ENCODE data around the gene CRYGN.

CRYGN gene

DNA sequence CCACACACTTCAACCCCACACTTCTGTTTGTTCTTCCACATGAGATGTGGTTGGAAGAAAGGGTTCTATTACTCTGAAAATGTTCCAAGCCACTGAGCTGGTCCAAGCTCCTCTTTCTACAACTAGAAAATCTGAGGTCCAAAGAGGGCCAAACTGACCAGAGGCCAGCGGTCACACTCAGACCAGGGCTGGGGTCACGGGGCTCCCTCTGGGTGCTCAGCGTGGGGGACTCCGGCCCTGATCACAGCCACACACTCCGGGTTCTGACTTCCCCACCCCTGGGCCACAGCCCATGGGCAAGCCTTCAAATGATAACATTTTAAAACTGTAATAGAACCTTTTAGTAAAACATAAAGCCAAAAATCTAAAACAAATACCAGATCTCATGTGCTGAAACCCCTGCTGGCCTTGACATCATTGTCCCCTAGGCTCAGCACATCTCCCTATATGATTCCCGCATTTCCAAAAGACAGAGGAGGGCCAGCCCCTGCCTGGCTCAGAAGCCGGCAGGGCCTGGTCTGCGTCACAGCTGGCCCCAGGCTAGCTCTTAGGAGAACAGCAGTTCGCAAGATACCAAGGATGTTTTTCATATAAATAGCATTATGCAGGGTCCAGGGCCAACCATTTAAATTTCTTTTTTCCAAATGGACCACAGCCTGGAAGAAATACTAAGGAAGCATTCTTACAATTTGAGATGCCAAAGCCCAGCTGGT is 3.3 kb downstream of the CRYGN start:
- Histone ChIP-seq H4K8ac (ENCODE audit: low read depth, low read length) (no peak overlapping the region), H3K4ac (ENCODE audit: low read depth, low read length) (no peak overlapping the region), H3K23ac (ENCODE audit: low read length) (no peak overlapping the region), H3K4me2 (ENCODE audit: low read length) (no peak overlapping the region), H3K36me3 (ENCODE audit: control insufficient read depth, insufficient read depth, low read length) (no peaks in the 10 kb centered on the region), H3K4me1 (ENCODE audit: control insufficient read depth, low read depth, low read length) (peaks cover 2% of the 10 kb centered on the region), H2AK5ac (ENCODE audit: low read length) (no peak overlapping the region), H2BK15ac (replicated peaks; ENCODE audit: low read depth) (no peak overlapping the region), H3K79me1 (ENCODE audit: low read length) (no peaks in the 10 kb centered on the region), H2BK5ac (ENCODE audit: low read length) (no peak overlapping the region), H3K18ac (ENCODE audit: low read length) (no peak overlapping the region), H4K5ac (ENCODE audit: low read length) (no peak overlapping the region), H3K4me3 (ENCODE audit: low read length) (no peak overlapping the region), H3K79me2 (ENCODE audit: control insufficient read depth, insufficient read depth, low read length) (no peaks in the 10 kb centered on the region), H2BK120ac (ENCODE audit: low read depth, low read length) (no peak overlapping the region), H3K27me3 (ENCODE audit: insufficient read depth, low read length, poor library complexity) (no peaks in the 10 kb centered on the region), H3K9ac (ENCODE audit: low read length) (no peak overlapping the region), H3K27ac (ENCODE audit: low read depth, low read length) (no peak overlapping the region), H3K56ac (ENCODE audit: low read length) (no peak overlapping the region)
- no peak for DNase-seq
- no CpG with 5 or more reads among the region's 9 CpGs for WGBS (ENCODE audit: extremely low coverage, insufficient coverage, low lambda C conversion rate)

GRCh38 chr7:151435971-151436370 is 4.0 kb downstream of the CRYGN start:
- Histone ChIP-seq H3K27me3 (ENCODE audit: insufficient read depth, low read length, poor library complexity) (no peaks in the 10 kb centered on the region), H3K56ac (ENCODE audit: low read length) (no peak overlapping the region), H3K9ac (ENCODE audit: low read length) (no peak overlapping the region), H2BK120ac (ENCODE audit: low read depth, low read length) (no peak overlapping the region), H3K4me2 (ENCODE audit: low read length) (no peak overlapping the region), H3K36me3 (ENCODE audit: control insufficient read depth, insufficient read depth, low read length) (no peaks in the 10 kb centered on the region), H4K8ac (ENCODE audit: low read depth, low read length) (no peak overlapping the region), H4K5ac (ENCODE audit: low read length) (no peak overlapping the region), H3K27ac (ENCODE audit: low read depth, low read length) (no peak overlapping the region), H3K4me3 (ENCODE audit: low read length) (no peak overlapping the region), H3K23ac (ENCODE audit: low read length) (no peak overlapping the region), H3K79me2 (ENCODE audit: control insufficient read depth, insufficient read depth, low read length) (no peaks in the 10 kb centered on the region), H3K18ac (ENCODE audit: low read length) (no peak overlapping the region), H3K4ac (ENCODE audit: low read depth, low read length) (no peak overlapping the region), H3K4me1 (ENCODE audit: control insufficient read depth, low read depth, low read length) (peaks cover 2% of the 10 kb centered on the region), H2BK15ac (replicated peaks; ENCODE audit: low read depth) (no peak overlapping the region), H2BK5ac (ENCODE audit: low read length) (no peak overlapping the region), H2AK5ac (ENCODE audit: low read length) (no peak overlapping the region), H3K79me1 (ENCODE audit: low read length) (no peaks in the 10 kb centered on the region)
- no CpG with 5 or more reads among the region's 15 CpGs for WGBS (ENCODE audit: extremely low coverage, insufficient coverage, low lambda C conversion rate)
- DNase-seq, result no peak

- no peak overlapping the region for H3K4ac ChIP-seq (ENCODE audit: low read depth, low read length)
- H3K4me3 ChIP-seq (ENCODE audit: low read length), result no peak overlapping the region
- H3K9ac ChIP-seq (ENCODE audit: low read length), result no peak overlapping the region
- no peak overlapping the region for H3K56ac ChIP-seq (ENCODE audit: low read length)
- no peak overlapping the region for H2BK120ac ChIP-seq (ENCODE audit: low read depth, low read length)
- H3K36me3 ChIP-seq (ENCODE audit: control insufficient read depth, insufficient read depth, low read length), result no peaks in the 10 kb centered on the region
- H2AK5ac ChIP-seq (ENCODE audit: low read length), result no peak overlapping the region
- no peak overlapping the region for H2BK5ac ChIP-seq (ENCODE audit: low read length)
- no peak overlapping the region for H3K18ac ChIP-seq (ENCODE audit: low read length)
- no peak overlapping the region for H4K8ac ChIP-seq (ENCODE audit: low read depth, low read length)
- H3K79me2 ChIP-seq (ENCODE audit: control insufficient read depth, insufficient read depth, low read length), result no peaks in the 10 kb centered on the region
- H3K27me3 ChIP-seq (ENCODE audit: insufficient read depth, low read length, poor library complexity), result no peaks in the 10 kb centered on the region
- no peak overlapping the region for H2BK15ac ChIP-seq (replicated peaks; ENCODE audit: low read depth)
- DNase-seq, result no peak
- no CpG with 5 or more reads among the region's 20 CpGs for WGBS (ENCODE audit: extremely low coverage, insufficient coverage, low lambda C conversion rate)
- no peak overlapping the region for H4K5ac ChIP-seq (ENCODE audit: low read length)
- no peak overlapping the region for H3K4me2 ChIP-seq (ENCODE audit: low read length)
- H3K27ac ChIP-seq (ENCODE audit: low read depth, low read length), result no peak overlapping the region
- H3K23ac ChIP-seq (ENCODE audit: low read length), result no peak overlapping the region
- peaks cover 2% of the 10 kb centered on the region for H3K4me1 ChIP-seq (ENCODE audit: control insufficient read depth, low read depth, low read length)
- no peaks in the 10 kb centered on the region for H3K79me1 ChIP-seq (ENCODE audit: low read length)
Observed at GRCh38 chr7:151435103-151435916, 4.6 kb downstream of the CRYGN start.

GRCh38 chr7:151434549-151434948 is 5.4 kb downstream of the CRYGN start:
- no peak overlapping the region for H3K23ac ChIP-seq (ENCODE audit: low read length)
- no peak overlapping the region for H2AK5ac ChIP-seq (ENCODE audit: low read length)
- no peak overlapping the region for H3K18ac ChIP-seq (ENCODE audit: low read length)
- no peak overlapping the region for H3K4ac ChIP-seq (ENCODE audit: low read depth, low read length)
- no peak overlapping the region for H3K9ac ChIP-seq (ENCODE audit: low read length)
- no peak overlapping the region for H3K4me3 ChIP-seq (ENCODE audit: low read length)
- no peak overlapping the region for H3K27ac ChIP-seq (ENCODE audit: low read depth, low read length)
- H3K79me1 ChIP-seq (ENCODE audit: low read length), result no peaks in the 10 kb centered on the region
- no peak overlapping the region for H3K4me2 ChIP-seq (ENCODE audit: low read length)
- H3K56ac ChIP-seq (ENCODE audit: low read length), result no peak overlapping the region
- no peak overlapping the region for H4K8ac ChIP-seq (ENCODE audit: low read depth, low read length)
- WGBS (ENCODE audit: extremely low coverage, insufficient coverage, low lambda C conversion rate), result no CpG with 5 or more reads among the region's 4 CpGs
- H3K79me2 ChIP-seq (ENCODE audit: control insufficient read depth, insufficient read depth, low read length), result no peaks in the 10 kb centered on the region
- H3K36me3 ChIP-seq (ENCODE audit: control insufficient read depth, insufficient read depth, low read length), result no peaks in the 10 kb centered on the region
- H2BK120ac ChIP-seq (ENCODE audit: low read depth, low read length), result no peak overlapping the region
- peaks cover 4% of the 10 kb centered on the region for H3K4me1 ChIP-seq (ENCODE audit: control insufficient read depth, low read depth, low read length)
- no peak overlapping the region for H4K5ac ChIP-seq (ENCODE audit: low read length)
- no peak for DNase-seq
- H2BK5ac ChIP-seq (ENCODE audit: low read length), result no peak overlapping the region
- no peak overlapping the region for H2BK15ac ChIP-seq (replicated peaks; ENCODE audit: low read depth)
- no peaks in the 10 kb centered on the region for H3K27me3 ChIP-seq (ENCODE audit: insufficient read depth, low read length, poor library complexity)

DNA sequence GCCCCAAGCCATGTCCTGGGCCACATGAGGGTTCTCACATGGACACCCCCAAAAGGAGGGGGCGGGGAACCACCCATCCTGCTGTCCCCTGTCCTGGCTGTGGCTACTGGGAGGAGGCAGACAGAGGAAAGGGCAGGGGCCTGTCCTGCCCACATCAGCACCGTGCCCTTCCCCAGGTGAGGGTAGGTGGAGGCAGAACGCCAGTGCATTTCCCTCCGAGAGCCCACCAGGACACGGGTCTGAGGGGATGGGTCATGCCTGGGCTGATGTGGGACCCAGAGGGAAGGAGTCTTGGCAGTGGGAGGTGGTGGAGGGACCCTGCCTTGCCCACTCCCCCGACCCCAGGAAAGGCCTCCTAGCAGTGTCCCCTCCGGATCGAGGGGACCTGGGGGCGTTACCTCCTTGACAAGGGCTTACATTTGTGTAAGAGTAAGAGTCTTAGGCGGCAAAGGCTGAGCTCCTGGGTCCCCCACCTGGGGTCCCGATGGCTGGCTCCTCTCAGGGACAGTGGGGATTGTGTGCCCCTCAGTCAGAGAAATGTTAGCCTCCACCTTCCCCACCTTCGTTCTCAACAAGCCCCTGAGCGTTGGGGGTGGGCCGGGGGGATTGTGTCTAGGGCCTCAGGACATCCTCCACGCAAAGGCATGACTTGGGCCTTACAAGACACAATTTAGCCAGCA is 6.1 kb downstream of the CRYGN start:
- Histone ChIP-seq H3K4me3 (ENCODE audit: low read length) (no peak overlapping the region), H3K23ac (ENCODE audit: low read length) (no peak overlapping the region), H3K4me1 (ENCODE audit: control insufficient read depth, low read depth, low read length) (peaks cover 7% of the 10 kb centered on the region), H3K9ac (ENCODE audit: low read length) (no peak overlapping the region), H3K79me1 (ENCODE audit: low read length) (no peaks in the 10 kb centered on the region), H3K4ac (ENCODE audit: low read depth, low read length) (no peak overlapping the region), H2BK120ac (ENCODE audit: low read depth, low read length) (no peak overlapping the region), H2BK5ac (ENCODE audit: low read length) (no peak overlapping the region), H2BK15ac (replicated peaks; ENCODE audit: low read depth) (no peak overlapping the region), H3K18ac (ENCODE audit: low read length) (no peak overlapping the region), H3K79me2 (ENCODE audit: control insufficient read depth, insufficient read depth, low read length) (no peaks in the 10 kb centered on the region), H3K4me2 (ENCODE audit: low read length) (no peak overlapping the region), H3K27me3 (ENCODE audit: insufficient read depth, low read length, poor library complexity) (no peaks in the 10 kb centered on the region), H3K36me3 (ENCODE audit: control insufficient read depth, insufficient read depth, low read length) (no peaks in the 10 kb centered on the region), H2AK5ac (ENCODE audit: low read length) (no peak overlapping the region), H3K56ac (ENCODE audit: low read length) (no peak overlapping the region), H4K5ac (ENCODE audit: low read length) (no peak overlapping the region), H3K27ac (ENCODE audit: low read depth, low read length) (no peak overlapping the region), H4K8ac (ENCODE audit: low read depth, low read length) (no peak overlapping the region)
- no peak for DNase-seq
- no CpG with 5 or more reads among the region's 15 CpGs for WGBS (ENCODE audit: extremely low coverage, insufficient coverage, low lambda C conversion rate)
